Measurements from ENCODE around the gene CDH16.

The CDH16 gene

GRCh38 chr16:66906916-66907836, 11.5 kb downstream of the CDH16 start:
- no peaks in the 10 kb centered on the region for H3K36me3 ChIP-seq (ENCODE audit: control insufficient read depth in 2 of 2, insufficient read depth in 1 of 2, low read length in 2 of 2)
- POLR2A ChIA-PET = interaction anchor here (0.7 to 1.8 kb wide), 3 partner anchors 12 to 54 kb away, joined by 3 to 5 read pairs (median 3); partner anchors contain the start of gene CES3
- H3K9me3 ChIP-seq (ENCODE audit: control insufficient read depth, insufficient read depth, low read depth, low read length) = no peaks in the 10 kb centered on the region
- no peak overlapping the region for H3K27ac ChIP-seq (ENCODE audit: extremely low read depth, low read depth, low read length)
- CTCF ChIA-PET = interaction anchor here (0.6 to 17.9 kb wide), 5 partner anchors 12 to 76 kb away, joined by 3 to 268 read pairs (median 4); partner anchors contain the start of genes CDH16, NAE1 and RRAD
- H3K4me1 ChIP-seq (ENCODE audit: control insufficient read depth, insufficient read depth, low read length) = peaks cover 9% of the 10 kb centered on the region
- no peak overlapping the region for H3K4me3 ChIP-seq (ENCODE audit: low read depth, low read length)
- TF ChIP-seq BCL11A (tag by site-specific recombination; IDR thresholded peaks at IDR 0.05; ENCODE audit: low read depth) (no peak), ZNF138 (tag by site-specific recombination; IDR thresholded peaks at IDR 0.05; ENCODE audit: borderline replicate concordance) (no peak), ZBTB11 (tag by site-specific recombination; conservative IDR thresholded peaks at IDR 0.05; ENCODE audit: low read depth) (no peak), SP7 (tag by site-specific recombination; IDR thresholded peaks at IDR 0.05) (no peak), ZNF157 (tag by site-specific recombination; IDR thresholded peaks at IDR 0.05) (no peak), ZNF423 (tag by site-specific recombination; IDR thresholded peaks at IDR 0.05) (no peak), ZNF549 (tag by site-specific recombination; IDR thresholded peaks at IDR 0.05) (no peak)

- H3K27ac ChIP-seq (ENCODE audit: extremely low read depth, low read depth, low read length) = peak overlapping the region; percentile 69
- H3K4me3 ChIP-seq (ENCODE audit: low read depth, low read length) = no peak overlapping the region
- peaks cover 9% of the 10 kb centered on the region for H3K4me1 ChIP-seq (ENCODE audit: control insufficient read depth, insufficient read depth, low read length)
- CTCF ChIA-PET = interaction anchor here (0.6 to 17.9 kb wide), 6 partner anchors 11 to 254 kb away, joined by 3 to 268 read pairs (median 6); partner anchors contain the start of genes CDH16, CES3, FBXL8 and RRAD
- POLR2A ChIA-PET = interaction anchor here (0.7 to 1.9 kb wide), 5 partner anchors 11 to 55 kb away, joined by 3 to 6 read pairs (median 5); partner anchors contain the start of genes CDH16 and CES3
- H3K36me3 ChIP-seq (ENCODE audit: control insufficient read depth in 2 of 2, insufficient read depth in 1 of 2, low read length in 2 of 2) = no peaks in the 10 kb centered on the region
- no peaks in the 10 kb centered on the region for H3K9me3 ChIP-seq (ENCODE audit: control insufficient read depth, insufficient read depth, low read depth, low read length)
- TF ChIP-seq ZNF555 (tag by site-specific recombination; conservative IDR thresholded peaks at IDR 0.05) (no peak), ZNF488 (tag by site-specific recombination; IDR thresholded peaks at IDR 0.05) (no peak), ZNF223 (tag by site-specific recombination; IDR thresholded peaks at IDR 0.05) (no peak), ZXDB (tag by site-specific recombination; IDR thresholded peaks at IDR 0.05) (peak; percentile 79), ZNF335 (tag by site-specific recombination; conservative IDR thresholded peaks at IDR 0.05) (peak; percentile 26; the same call in 1 of the 2 replicates), INSM2 (tag by site-specific recombination; IDR thresholded peaks at IDR 0.05) (no peak), TRIM28 (IDR thresholded peaks at IDR 0.05; ENCODE audit: borderline replicate concordance, low read length) (peak; percentile 40; the same call in 1 of the 2 replicates), ZNF433 (tag by site-specific recombination; IDR thresholded peaks at IDR 0.05; ENCODE audit: low read depth) (no peak), GFI1B (tag by site-specific recombination; IDR thresholded peaks at IDR 0.05) (no peak), ZNF311 (tag by site-specific recombination; IDR thresholded peaks at IDR 0.05; ENCODE audit: borderline replicate concordance) (no peak), ZNF785 (tag by site-specific recombination; IDR thresholded peaks at IDR 0.05) (no peak), ZSCAN30 (tag by site-specific recombination; IDR thresholded peaks at IDR 0.05) (no peak), ZFP37 (tag by site-specific recombination; IDR thresholded peaks at IDR 0.05) (no peak), ZBTB48 (tag by site-specific recombination; IDR thresholded peaks at IDR 0.05) (peak; percentile 98), ZNF133 (tag by site-specific recombination; IDR thresholded peaks at IDR 0.05) (no peak), KLF17 (tag by site-specific recombination; IDR thresholded peaks at IDR 0.05) (no peak), ZNF239 (tag by site-specific recombination; IDR thresholded peaks at IDR 0.05) (no peak), ZNF132 (tag by site-specific recombination; IDR thresholded peaks at IDR 0.05; ENCODE audit: borderline replicate concordance) (no peak), ZNF221 (tag by site-specific recombination; IDR thresholded peaks at IDR 0.05; ENCODE audit: borderline replicate concordance) (no peak)
Measured at GRCh38 chr16:66905633-66906539, 12.8 kb downstream of the CDH16 start.

Data from HEK293 (cell line).